Measurements from ENCODE around the gene SKAP1.

DNA sequence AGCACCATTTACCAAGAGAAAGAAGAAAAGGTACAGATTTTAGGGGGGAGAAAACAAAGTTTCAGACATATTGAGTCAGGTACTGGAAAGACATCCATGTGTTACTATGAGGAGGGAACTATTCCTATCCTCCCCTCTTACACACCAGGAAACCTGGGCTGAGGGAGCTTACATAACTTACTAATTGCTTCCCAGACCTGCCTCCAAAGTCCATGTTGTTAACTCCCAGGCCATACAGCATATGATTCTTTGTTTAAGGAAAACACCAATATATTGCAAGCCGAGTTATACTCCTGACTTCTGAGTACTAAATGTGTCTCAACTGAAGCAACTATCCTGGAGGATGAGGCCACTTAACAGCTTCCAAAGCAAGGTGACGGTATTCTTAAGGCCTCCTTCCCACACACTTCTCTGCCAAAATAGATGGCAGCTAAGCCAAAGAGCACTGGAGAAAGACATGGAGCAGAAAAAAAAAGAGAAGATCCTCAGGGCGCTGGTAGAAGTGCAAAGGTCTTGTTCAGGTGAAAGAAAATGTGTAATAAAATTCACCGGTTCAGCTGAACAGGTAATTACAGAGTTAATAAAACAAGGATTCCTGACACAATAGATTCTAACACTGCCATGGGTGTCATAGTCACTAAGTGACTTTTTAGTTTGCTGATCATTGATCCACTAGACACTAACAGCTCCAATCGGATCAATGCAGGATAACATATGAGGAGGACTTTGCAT is 151.1 kb downstream of the SKAP1 start:
- TF ChIP-seq, protein P1, sequence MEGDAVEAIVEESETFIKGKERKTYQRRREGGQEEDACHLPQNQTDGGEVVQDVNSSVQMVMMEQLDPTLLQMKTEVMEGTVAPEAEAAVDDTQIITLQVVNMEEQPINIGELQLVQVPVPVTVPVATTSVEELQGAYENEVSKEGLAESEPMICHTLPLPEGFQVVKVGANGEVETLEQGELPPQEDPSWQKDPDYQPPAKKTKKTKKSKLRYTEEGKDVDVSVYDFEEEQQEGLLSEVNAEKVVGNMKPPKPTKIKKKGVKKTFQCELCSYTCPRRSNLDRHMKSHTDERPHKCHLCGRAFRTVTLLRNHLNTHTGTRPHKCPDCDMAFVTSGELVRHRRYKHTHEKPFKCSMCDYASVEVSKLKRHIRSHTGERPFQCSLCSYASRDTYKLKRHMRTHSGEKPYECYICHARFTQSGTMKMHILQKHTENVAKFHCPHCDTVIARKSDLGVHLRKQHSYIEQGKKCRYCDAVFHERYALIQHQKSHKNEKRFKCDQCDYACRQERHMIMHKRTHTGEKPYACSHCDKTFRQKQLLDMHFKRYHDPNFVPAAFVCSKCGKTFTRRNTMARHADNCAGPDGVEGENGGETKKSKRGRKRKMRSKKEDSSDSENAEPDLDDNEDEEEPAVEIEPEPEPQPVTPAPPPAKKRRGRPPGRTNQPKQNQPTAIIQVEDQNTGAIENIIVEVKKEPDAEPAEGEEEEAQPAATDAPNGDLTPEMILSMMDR (IDR thresholded peaks at IDR 0.05), result no peak
- TF ChIP-seq EZH2 (IDR thresholded peaks at IDR 0.05), result no peak
- no peak for TF ChIP-seq EZH2phosphoT487 (IDR thresholded peaks at IDR 0.05)
